ENCODE results near the gene TBC1D21. TPM values are rescaled to one million over a fixed set of nuclear protein-coding genes. Genes with fewer than 3 reads are reported as not detected.

TBC1D21 gene
- total and polyA plus RNA-seq, 9 of the 15 experiments (the other 6 are each of a cell fraction or from before 2014, with no cell fraction given) = not detected

GRCh38 chr15:73839699-73840377 lies 33.5 kb upstream of the TBC1D21 start:
- BruUV-seq (replicated peaks) = no TSS peak
- Histone ChIP-seq H3K4me1 (replicated peaks in 1 of 2; ENCODE audit: control insufficient read depth in 2 of 2, insufficient read depth in 2 of 2, low read length in 2 of 2) (no peaks in the 10 kb centered on the region), H3K4me3 (no peak overlapping the region), H2AFZ (ENCODE audit: low read depth, low read length) (no peak overlapping the region), H3K36me3 (ENCODE audit: control insufficient read depth, insufficient read depth, low read length) (no peaks in the 10 kb centered on the region), H3K9me1 (ENCODE audit: control insufficient read depth, insufficient read depth, low read length) (no peaks in the 10 kb centered on the region), H3K27ac (ENCODE audit: extremely low read depth, low read depth, low read length) (no peak overlapping the region), H3K4me2 (ENCODE audit: insufficient read depth, low read length) (no peak overlapping the region), H4K20me1 (replicated peaks; ENCODE audit: control insufficient read depth, insufficient read depth, low read length) (peaks cover 5% of the 10 kb centered on the region; the same call in 1 of the 2 replicates), H3K79me2 (ENCODE audit: control insufficient read depth, insufficient read depth, low read length) (no peaks in the 10 kb centered on the region), H3K27me3 (ENCODE audit: control insufficient read depth in 2 of 2, insufficient read depth in 2 of 2, low read length in 2 of 2) (peaks cover 9 to 58% of the 10 kb centered on the region in 2 experiments; a peak in 3 of 5 replicates), H3K9ac (ENCODE audit: insufficient read depth in 1 of 2, low read depth in 2 of 2, low read length in 2 of 2) (no peak overlapping the region; a peak in 1 of 4 replicates), H3K9me3 (replicated peaks; ENCODE audit: control insufficient read depth, insufficient read depth, low read depth, low read length) (no peaks in the 10 kb centered on the region)
- WGBS (ENCODE audit: insufficient coverage, low coverage, missing lambda C conversion rate) = 1% methylated on average over 8 of the region's 8 CpGs
- DNase-seq (ENCODE audit: extremely low read depth in 1 of 4, low spot score in 3 of 4) = no peak
- ChIA-PET POLR2A (interaction anchor here (1.2 to 1.3 kb wide), 2 partner anchors 12 kb away, joined by 3 to 5 read pairs; no protein-coding TSS in a partner anchor), CTCF (ENCODE audit: low intra/inter-chr PET ratio) (no interaction called here)
- intact Hi-C loops (cut with micrococcal nuclease) (no loop called here), in situ Hi-C loops (cut with MboI) (no loop called here)
- FAIRE-seq = no peak
- ATAC-seq = no peak
- TF ChIP-seq ETV1 (tag; conservative IDR thresholded peaks at IDR 0.05; ENCODE audit: low read depth) = no peak
- TF ChIP-seq, protein P1, sequence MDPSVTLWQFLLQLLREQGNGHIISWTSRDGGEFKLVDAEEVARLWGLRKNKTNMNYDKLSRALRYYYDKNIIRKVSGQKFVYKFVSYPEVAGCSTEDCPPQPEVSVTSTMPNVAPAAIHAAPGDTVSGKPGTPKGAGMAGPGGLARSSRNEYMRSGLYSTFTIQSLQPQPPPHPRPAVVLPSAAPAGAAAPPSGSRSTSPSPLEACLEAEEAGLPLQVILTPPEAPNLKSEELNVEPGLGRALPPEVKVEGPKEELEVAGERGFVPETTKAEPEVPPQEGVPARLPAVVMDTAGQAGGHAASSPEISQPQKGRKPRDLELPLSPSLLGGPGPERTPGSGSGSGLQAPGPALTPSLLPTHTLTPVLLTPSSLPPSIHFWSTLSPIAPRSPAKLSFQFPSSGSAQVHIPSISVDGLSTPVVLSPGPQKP (CRISPR knock-in tag; IDR thresholded peaks at IDR 0.05) = no peak
- no peak for TF ChIP-seq CTCF (IDR thresholded peaks at IDR 0.05 in 2 of 3, conservative IDR thresholded peaks at IDR 0.05 in 1 of 3; ENCODE audit: insufficient read depth in 2 of 3, low read depth in 1 of 3, low read length in 3 of 3)
- TF ChIP-seq, protein P2, sequence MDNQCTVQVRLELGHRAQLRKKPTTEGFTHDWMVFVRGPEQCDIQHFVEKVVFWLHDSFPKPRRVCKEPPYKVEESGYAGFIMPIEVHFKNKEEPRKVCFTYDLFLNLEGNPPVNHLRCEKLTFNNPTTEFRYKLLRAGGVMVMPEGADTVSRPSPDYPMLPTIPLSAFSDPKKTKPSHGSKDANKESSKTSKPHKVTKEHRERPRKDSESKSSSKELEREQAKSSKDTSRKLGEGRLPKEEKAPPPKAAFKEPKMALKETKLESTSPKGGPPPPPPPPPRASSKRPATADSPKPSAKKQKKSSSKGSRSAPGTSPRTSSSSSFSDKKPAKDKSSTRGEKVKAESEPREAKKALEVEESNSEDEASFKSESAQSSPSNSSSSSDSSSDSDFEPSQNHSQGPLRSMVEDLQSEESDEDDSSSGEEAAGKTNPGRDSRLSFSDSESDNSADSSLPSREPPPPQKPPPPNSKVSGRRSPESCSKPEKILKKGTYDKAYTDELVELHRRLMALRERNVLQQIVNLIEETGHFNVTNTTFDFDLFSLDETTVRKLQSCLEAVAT (IDR thresholded peaks at IDR 0.05) = no peak
- TF ChIP-seq MCM3 (IDR thresholded peaks at IDR 0.05) = no peak
- TF ChIP-seq, protein P3, sequence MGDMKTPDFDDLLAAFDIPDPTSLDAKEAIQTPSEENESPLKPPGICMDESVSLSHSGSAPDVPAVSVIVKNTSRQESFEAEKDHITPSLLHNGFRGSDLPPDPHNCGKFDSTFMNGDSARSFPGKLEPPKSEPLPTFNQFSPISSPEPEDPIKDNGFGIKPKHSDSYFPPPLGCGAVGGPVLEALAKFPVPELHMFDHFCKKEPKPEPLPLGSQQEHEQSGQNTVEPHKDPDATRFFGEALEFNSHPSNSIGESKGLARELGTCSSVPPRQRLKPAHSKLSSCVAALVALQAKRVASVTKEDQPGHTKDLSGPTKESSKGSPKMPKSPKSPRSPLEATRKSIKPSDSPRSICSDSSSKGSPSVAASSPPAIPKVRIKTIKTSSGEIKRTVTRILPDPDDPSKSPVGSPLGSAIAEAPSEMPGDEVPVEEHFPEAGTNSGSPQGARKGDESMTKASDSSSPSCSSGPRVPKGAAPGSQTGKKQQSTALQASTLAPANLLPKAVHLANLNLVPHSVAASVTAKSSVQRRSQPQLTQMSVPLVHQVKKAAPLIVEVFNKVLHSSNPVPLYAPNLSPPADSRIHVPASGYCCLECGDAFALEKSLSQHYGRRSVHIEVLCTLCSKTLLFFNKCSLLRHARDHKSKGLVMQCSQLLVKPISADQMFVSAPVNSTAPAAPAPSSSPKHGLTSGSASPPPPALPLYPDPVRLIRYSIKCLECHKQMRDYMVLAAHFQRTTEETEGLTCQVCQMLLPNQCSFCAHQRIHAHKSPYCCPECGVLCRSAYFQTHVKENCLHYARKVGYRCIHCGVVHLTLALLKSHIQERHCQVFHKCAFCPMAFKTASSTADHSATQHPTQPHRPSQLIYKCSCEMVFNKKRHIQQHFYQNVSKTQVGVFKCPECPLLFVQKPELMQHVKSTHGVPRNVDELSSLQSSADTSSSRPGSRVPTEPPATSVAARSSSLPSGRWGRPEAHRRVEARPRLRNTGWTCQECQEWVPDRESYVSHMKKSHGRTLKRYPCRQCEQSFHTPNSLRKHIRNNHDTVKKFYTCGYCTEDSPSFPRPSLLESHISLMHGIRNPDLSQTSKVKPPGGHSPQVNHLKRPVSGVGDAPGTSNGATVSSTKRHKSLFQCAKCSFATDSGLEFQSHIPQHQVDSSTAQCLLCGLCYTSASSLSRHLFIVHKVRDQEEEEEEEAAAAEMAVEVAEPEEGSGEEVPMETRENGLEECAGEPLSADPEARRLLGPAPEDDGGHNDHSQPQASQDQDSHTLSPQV (IDR thresholded peaks at IDR 0.05) = no peak
- no peak for TF ChIP-seq HDAC8 (tag; IDR thresholded peaks at IDR 0.05)
- no peak for TF ChIP-seq SAP30 (IDR thresholded peaks at IDR 0.05; ENCODE audit: borderline replicate concordance, insufficient read depth, low read depth, low read length, poor library complexity, severe bottlenecking)
- TF ChIP-seq ZNF766 (CRISPR knock-in tag; conservative IDR thresholded peaks at IDR 0.05) = no peak

Measured in K562 (cell line).